ENCODE data around the gene PRKCA. TPM values are rescaled to one million over a fixed set of nuclear protein-coding genes. Genes with fewer than 3 reads are reported as not detected.

The PRKCA gene
- total and polyA plus RNA-seq, 2 of the 13 experiments (the other 11 are each of a cell fraction or from before 2014, with no cell fraction given): 18.5 to 21.5 TPM

GRCh38 chr17:66271512-66271911 lies 30.9 kb upstream of the PRKCA start:
- Histone ChIP-seq H3K79me2 (ENCODE audit: insufficient read depth, low read length) (no peaks in the 10 kb centered on the region), H3K4me2 (ENCODE audit: low read depth, low read length) (no peak overlapping the region), H3K9ac (ENCODE audit: insufficient read depth, low read depth, low read length) (no peak overlapping the region), H3K36me3 (replicated peaks in 1 of 2; ENCODE audit: control insufficient read depth in 1 of 2, insufficient read depth in 2 of 2, low read length in 2 of 2) (no peaks in the 10 kb centered on the region), H3K4me1 (ENCODE audit: insufficient read depth, low read length) (peaks cover 31% of the 10 kb centered on the region), H4K20me1 (ENCODE audit: insufficient read depth, low read length) (no peaks in the 10 kb centered on the region), H3K27ac (ENCODE audit: extremely low read length, insufficient read depth, low read length) (no peak overlapping the region), H3K27me3 (ENCODE audit: control insufficient read depth in 1 of 2, insufficient read depth in 2 of 2, low read length in 2 of 2) (no peaks in the 10 kb centered on the region), H3K4me3 (replicated peaks in 1 of 3; ENCODE audit: insufficient read depth in 1 of 3, low read depth in 2 of 3, low read length in 3 of 3) (no peak overlapping the region), H3K9me3 (ENCODE audit: low read length) (no peaks in the 10 kb centered on the region), H2AFZ (ENCODE audit: low read length) (no peak overlapping the region)
- ATAC-seq: no peak
- in situ Hi-C loops (cut with HindIII; ENCODE audit: extremely low pct_ligation_motif_present, low pct_unique_long_range_greater_than_20kb) (no loop called here), intact Hi-C loops (cut with micrococcal nuclease; ENCODE audit: unreplicated experiment) (no loop called here)
- CTCF ChIA-PET (ENCODE audit: low intra/inter-chr PET ratio, low total read pairs): no interaction called here
- BruUV-seq (replicated peaks): no TSS peak
- FAIRE-seq: no peak
- TF ChIP-seq ZNF713 (CRISPR knock-in tag; IDR thresholded peaks at IDR 0.05) (no peak), ZNF883 (CRISPR knock-in tag; IDR thresholded peaks at IDR 0.05; ENCODE audit: not compliant biosample characterization) (no peak), ZNF180 (CRISPR knock-in tag; IDR thresholded peaks at IDR 0.05; ENCODE audit: borderline replicate concordance, low read depth) (no peak), ZNF598 (CRISPR knock-in tag; IDR thresholded peaks at IDR 0.05; ENCODE audit: borderline replicate concordance) (no peak), JARID2 (CRISPR knock-in tag; IDR thresholded peaks at IDR 0.05; ENCODE audit: insufficient replicate concordance) (no peak), ZNF121 (CRISPR knock-in tag; IDR thresholded peaks at IDR 0.05) (no peak), ZNF512 (CRISPR knock-in tag; IDR thresholded peaks at IDR 0.05) (no peak), TEAD2 (CRISPR knock-in tag; IDR thresholded peaks at IDR 0.05) (no peak), E2F2 (CRISPR knock-in tag; IDR thresholded peaks at IDR 0.05; ENCODE audit: borderline replicate concordance) (no peak), HOMEZ (CRISPR knock-in tag; IDR thresholded peaks at IDR 0.05; ENCODE audit: low read depth) (no peak), SP5 (CRISPR knock-in tag; IDR thresholded peaks at IDR 0.05; ENCODE audit: borderline replicate concordance, low read depth) (no peak), TSC22D2 (CRISPR knock-in tag; IDR thresholded peaks at IDR 0.05; ENCODE audit: borderline replicate concordance) (no peak), PRMT3 (CRISPR knock-in tag; IDR thresholded peaks at IDR 0.05; ENCODE audit: borderline replicate concordance, low read depth) (no peak), RORA (CRISPR knock-in tag; IDR thresholded peaks at IDR 0.05) (no peak), TCF12 (IDR thresholded peaks at IDR 0.05) (no peak), TCF12 (CRISPR knock-in tag; IDR thresholded peaks at IDR 0.05) (no peak), THYN1 (CRISPR knock-in tag; IDR thresholded peaks at IDR 0.05; ENCODE audit: borderline replicate concordance, low read depth) (no peak), ZBTB37 (CRISPR knock-in tag; IDR thresholded peaks at IDR 0.05) (no peak), SMC3 (IDR thresholded peaks at IDR 0.05; ENCODE audit: low read length) (no peak), AKAP8 (CRISPR knock-in tag; IDR thresholded peaks at IDR 0.05) (no peak), ZNF589 (CRISPR knock-in tag; conservative IDR thresholded peaks at IDR 0.05) (no peak)
- no peak for DNase-seq (ENCODE audit: low spot score)
- 98% methylated on average over 3 of the region's 3 CpGs for WGBS (ENCODE audit: low lambda C conversion rate)
- POLR2A ChIA-PET: no interaction called here

Data from HepG2 (cell line).